Breast epithelium (tissue), 4 donors: ENCODE measurements around the gene RPL18A. TPM values are rescaled to one million over a fixed set of nuclear protein-coding genes. Genes with fewer than 3 reads are reported as not detected.

Source experiments
- DNase-seq, 2 donors: peaks; one replicate each; pipeline ENCODE4 v3.0.0-alpha.2; 2019; ENCODE audit warnings: low spot score in 2 of 2
- H3K27ac ChIP-seq, 2 donors: fragments of 200-600 bp; sonication (generic) in 1 of 2; one replicate each; pipeline ENCODE4 v1.5.1; 2016 to 2019; ENCODE audit warnings: mild to moderate bottlenecking in 1 of 2
- H3K27me3 ChIP-seq, 2 donors: fragments of 200-600 bp; sonication (generic) in 1 of 2; one replicate each; pipeline versions ENCODE4 v1.5.1 to v1.6.0; 2017 to 2019; ENCODE audit warnings: control low read depth in 1 of 2, mild to moderate bottlenecking in 1 of 2
- H3K36me3 ChIP-seq: fragments of 200-600 bp; one replicate; pipeline ENCODE4 v1.5.1; 2019
- H3K4me1 ChIP-seq, 2 donors: fragments of 200-600 bp; sonication (generic); one replicate each; pipeline ENCODE4 v1.5.1; 2016 to 2019; ENCODE audit warnings: control low read depth in 1 of 2
- H3K4me3 ChIP-seq, 3 donors: fragments of 200-600 bp; sonication (generic); 1 replicate in 2 of 3; 2 replicates in 1 of 3; pipeline ENCODE4 v1.5.1; 2016 to 2019; ENCODE audit warnings: mild to moderate bottlenecking in 3 of 3, moderate library complexity in 2 of 3
- H3K9me3 ChIP-seq, 2 donors: fragments of 200-600 bp; sonication (generic) in 1 of 2; one replicate each; pipeline ENCODE4 v1.5.1; 2016 to 2019; ENCODE audit warnings: control low read depth in 1 of 2
- CTCF ChIP-seq, 3 donors: fragments of 450-650 bp; IDR thresholded peaks; one replicate each; pipeline ENCODE4 v1.5.1; 2016 to 2017; ENCODE audit warnings: antibody characterized with exemption in 3 of 3, mild to moderate bottlenecking in 3 of 3, moderate library complexity in 3 of 3
- POLR2A ChIP-seq: fragments of 450-650 bp; IDR thresholded peaks from one replicate; pipeline ENCODE4 v1.6.1; 2016; ENCODE audit warnings: antibody characterized with exemption, mild to moderate bottlenecking, moderate library complexity
- POLR2AphosphoS5 ChIP-seq, 3 donors: sonication (generic); formaldehyde crosslinking; IDR thresholded peaks; one replicate each; pipeline ENCODE4 v1.6.1; 2017; ENCODE audit warnings: antibody characterized with exemption in 3 of 3
- intact Hi-C: fragments of 100-400 bp; cut with DNase I; formaldehyde crosslinking; loops from one replicate; pipeline ENCODE4 v1.15.1; 2023; ENCODE audit warnings: low total_unique reads
- total RNA-seq, 3 donors: library from RNA; depleted of rRNA; stranded (reverse); fragments of >200 nt; gene quantifications; one replicate each; pipeline ENCODE4 v1.1.0, GENCODE V29; 2016

Gene RPL18A
- total RNA-seq, 3 donors from 2014 or later, result 1,333 to 1,973 (median 1,587) TPM

- Histone ChIP-seq H3K27me3 (no peaks in the 10 kb centered on the region), H3K9me3 (no peaks in the 10 kb centered on the region), H3K36me3 (no peaks in the 10 kb centered on the region), H3K4me1 (no peaks in the 10 kb centered on the region), H3K27ac (no peak overlapping the region), H3K4me3 (peak overlapping the region in 1 of 3 donors; percentile 16)
- intact Hi-C loops, result no loop called here
- TF ChIP-seq POLR2AphosphoS5 (IDR thresholded peaks at IDR 0.05) (no peak), CTCF (IDR thresholded peaks at IDR 0.05) (no peak)
- DNase-seq, result no peak
Measured at GRCh38 chr19:17831419-17831888, 28.3 kb upstream of the RPL18A start.

- no peaks in the 10 kb centered on the region for H3K27me3 ChIP-seq
- H3K36me3 ChIP-seq, result no peaks in the 10 kb centered on the region
- H3K9me3 ChIP-seq, result no peaks in the 10 kb centered on the region
Measured at GRCh38 chr19:17832443-17833208, 27.1 kb upstream of the RPL18A start.

GRCh38 chr19:17834350-17835181 is 25.1 kb upstream of the RPL18A start:
- no peak for TF ChIP-seq CTCF (IDR thresholded peaks at IDR 0.05)
- no peak for TF ChIP-seq POLR2A
- no peak for TF ChIP-seq POLR2AphosphoS5 (IDR thresholded peaks at IDR 0.05)
- Histone ChIP-seq H3K4me3 (no peak overlapping the region), H3K36me3 (no peaks in the 10 kb centered on the region), H3K27me3 (no peaks in the 10 kb centered on the region), H3K27ac (no peak overlapping the region), H3K4me1 (no peaks in the 10 kb centered on the region), H3K9me3 (no peaks in the 10 kb centered on the region)
- intact Hi-C loops, result no loop called here
- no peak for DNase-seq

More at GRCh38 chr19:17832443-17833208, 27.1 kb upstream of the RPL18A start:
- H3K4me3 ChIP-seq, result no peak overlapping the region
- no peaks in the 10 kb centered on the region for H3K4me1 ChIP-seq
- no peak for DNase-seq
- intact Hi-C loops, result no loop called here
- TF ChIP-seq POLR2AphosphoS5 (IDR thresholded peaks at IDR 0.05), result no peak
- no peak for TF ChIP-seq POLR2A
- no peak for TF ChIP-seq CTCF (IDR thresholded peaks at IDR 0.05)
- no peak overlapping the region for H3K27ac ChIP-seq

- TF ChIP-seq CTCF (IDR thresholded peaks at IDR 0.05), result no peak
- no peak for TF ChIP-seq POLR2A
- TF ChIP-seq POLR2AphosphoS5 (IDR thresholded peaks at IDR 0.05), result no peak
- intact Hi-C loops, result no loop called here
- H3K9me3 ChIP-seq, result no peaks in the 10 kb centered on the region
- DNase-seq, result no peak
- H3K4me1 ChIP-seq, result no peaks in the 10 kb centered on the region
- no peaks in the 10 kb centered on the region for H3K36me3 ChIP-seq
- no peak overlapping the region for H3K4me3 ChIP-seq
- no peak overlapping the region for H3K27ac ChIP-seq
- no peaks in the 10 kb centered on the region for H3K27me3 ChIP-seq
Measured at GRCh38 chr19:17835182-17836006, 24.3 kb upstream of the RPL18A start.
